ENCODE measurements around the gene CCDC83. TPM values are rescaled to one million over a fixed set of nuclear protein-coding genes. Genes with fewer than 3 reads are reported as not detected.

CCDC83 gene
- total RNA-seq, 1 experiment from 2014 or later: not detected

DNA sequence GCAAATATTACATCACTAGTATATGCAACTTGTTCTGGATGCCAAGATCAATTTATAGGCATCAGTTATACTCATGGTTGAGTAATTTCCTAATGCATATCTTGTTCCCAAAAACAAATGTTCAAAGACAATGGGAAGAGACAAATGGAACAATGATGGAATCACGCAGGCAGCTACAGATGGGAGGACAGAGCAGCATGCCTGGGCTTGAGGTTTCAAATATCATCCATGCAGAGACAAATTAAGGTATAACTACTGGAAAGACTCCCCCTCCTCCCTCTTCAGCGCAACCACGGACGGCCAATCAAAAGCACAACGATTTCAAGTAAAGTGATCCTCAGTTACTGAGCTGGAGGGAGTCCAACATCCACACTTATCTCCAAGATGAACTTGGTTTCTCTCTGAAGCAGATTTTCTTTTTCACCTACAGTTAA, 106.8 kb downstream of the CCDC83 start:
- DNase-seq: no peak
- H3K4me1 Mint-ChIP-seq: no peaks in the 10 kb centered on the region
- Histone ChIP-seq H4K8ac (replicated peaks; ENCODE audit: insufficient read length, low read depth, low read length) (no peak overlapping the region), H2BK20ac (ENCODE audit: low read depth, low read length, poor library complexity, severe bottlenecking) (no peak overlapping the region), H3K14ac (ENCODE audit: insufficient read depth, low read length) (no peak overlapping the region), H3K4me1 (ENCODE audit: insufficient read depth, low read length) (no peaks in the 10 kb centered on the region), H4K5ac (ENCODE audit: insufficient read length, low read depth, low read length) (no peak overlapping the region), H3K79me2 (ENCODE audit: insufficient read depth, low read length) (no peaks in the 10 kb centered on the region), H3K56ac (ENCODE audit: insufficient read length, low read depth, low read length) (no peak overlapping the region), H2BK15ac (ENCODE audit: low read depth, low read length) (no peak overlapping the region), H3K4ac (ENCODE audit: low read depth, low read length) (no peak overlapping the region), H3K27me3 (ENCODE audit: insufficient read depth, low read length) (no peaks in the 10 kb centered on the region), H3K79me1 (ENCODE audit: insufficient read depth, low read depth, low read length, poor library complexity, severe bottlenecking) (no peaks in the 10 kb centered on the region), H3K27ac (ENCODE audit: insufficient read length, low read depth, low read length) (no peak overlapping the region), H2AFZ (ENCODE audit: low read length) (no peak overlapping the region), H2BK120ac (ENCODE audit: low read depth, low read length, poor library complexity, severe bottlenecking) (no peak overlapping the region), H2AK5ac (ENCODE audit: insufficient read length, low read length) (no peak overlapping the region), H4K20me1 (ENCODE audit: control insufficient read depth, insufficient read depth, insufficient read length) (no peaks in the 10 kb centered on the region), H2BK12ac (ENCODE audit: insufficient read length, low read depth, low read length) (no peak overlapping the region), H3K23ac (ENCODE audit: insufficient read length, low read depth, low read length) (no peak overlapping the region), H4K91ac (ENCODE audit: insufficient read length, low read depth, low read length) (no peak overlapping the region), H2BK5ac (ENCODE audit: insufficient read length, low read length) (no peak overlapping the region), H3T11ph (ENCODE audit: low read length) (no peak overlapping the region), H3K18ac (ENCODE audit: insufficient read length, low read depth, low read length) (no peak overlapping the region), H3K9me3 (ENCODE audit: control insufficient read depth, low read depth, low read length) (no peaks in the 10 kb centered on the region), H3K4me2 (ENCODE audit: insufficient read depth, insufficient read length, low read length) (no peak overlapping the region), H3K9ac (ENCODE audit: extremely low read depth, insufficient read length, low read length) (no peak overlapping the region), H3K23me2 (ENCODE audit: insufficient read length, low read depth, low read length, poor library complexity, severe bottlenecking) (no peaks in the 10 kb centered on the region)
- H3K36me3 Mint-ChIP-seq (ENCODE audit: insufficient read depth in 1 of 3, low read depth in 3 of 3): peaks cover 3 to 59% (median 26%) of the 10 kb centered on the region in 3 experiments; a peak in 6 of 7 replicates
- H3K27ac Mint-ChIP-seq: peak overlapping the region in 1 of 3 experiments; percentile 41; a peak in 2 of 7 replicates
- H3K27me3 Mint-ChIP-seq (ENCODE audit: low read depth): no peaks in the 10 kb centered on the region
- no CpG with 5 or more reads among the region's 5 CpGs for WGBS (ENCODE audit: extremely low coverage, insufficient read length, low lambda C conversion rate)
- TF ChIP-seq, protein P1, sequence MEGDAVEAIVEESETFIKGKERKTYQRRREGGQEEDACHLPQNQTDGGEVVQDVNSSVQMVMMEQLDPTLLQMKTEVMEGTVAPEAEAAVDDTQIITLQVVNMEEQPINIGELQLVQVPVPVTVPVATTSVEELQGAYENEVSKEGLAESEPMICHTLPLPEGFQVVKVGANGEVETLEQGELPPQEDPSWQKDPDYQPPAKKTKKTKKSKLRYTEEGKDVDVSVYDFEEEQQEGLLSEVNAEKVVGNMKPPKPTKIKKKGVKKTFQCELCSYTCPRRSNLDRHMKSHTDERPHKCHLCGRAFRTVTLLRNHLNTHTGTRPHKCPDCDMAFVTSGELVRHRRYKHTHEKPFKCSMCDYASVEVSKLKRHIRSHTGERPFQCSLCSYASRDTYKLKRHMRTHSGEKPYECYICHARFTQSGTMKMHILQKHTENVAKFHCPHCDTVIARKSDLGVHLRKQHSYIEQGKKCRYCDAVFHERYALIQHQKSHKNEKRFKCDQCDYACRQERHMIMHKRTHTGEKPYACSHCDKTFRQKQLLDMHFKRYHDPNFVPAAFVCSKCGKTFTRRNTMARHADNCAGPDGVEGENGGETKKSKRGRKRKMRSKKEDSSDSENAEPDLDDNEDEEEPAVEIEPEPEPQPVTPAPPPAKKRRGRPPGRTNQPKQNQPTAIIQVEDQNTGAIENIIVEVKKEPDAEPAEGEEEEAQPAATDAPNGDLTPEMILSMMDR (conservative IDR thresholded peaks at IDR 0.05): no peak
- no peaks in the 10 kb centered on the region for H3K9me3 Mint-ChIP-seq
- no peak overlapping the region for H3K4me3 Mint-ChIP-seq

All from H9 (cell line).